Vein endothelial cell (primary cell): ENCODE results near the gene HJV. TPM values are rescaled to one million over a fixed set of nuclear protein-coding genes. Genes with fewer than 3 reads are reported as not detected.
A peak's percentile ranks its signal among the peaks of the same experiment; 100 is the strongest.

Source experiments
- small RNA-seq: library from RNA; depleted of rRNA; stranded (forward); fragments of <200 nt; gene quantifications from one replicate; pipeline ENCODE3, GENCODE V24; 2012
- total RNA-seq: library from RNA; depleted of rRNA; stranded (reverse); fragments of >200 nt; gene quantifications from 2 replicates; pipeline ENCODE4 v1.2.3, GENCODE V29; 2012

The HJV gene
- not detected in 2 replicates for total RNA-seq

GRCh38 chr1:146021622-146022402, at the start of gene HJV:
Gene HJV (minus strand): TSS chr1:146021735. CDS start chr1:146020231, 1,504 bp downstream.

GRCh38 chr1:145996433-145997015, 25.0 kb downstream of the HJV start, which contains the start of gene TXNIP:
Gene TXNIP (minus strand): TSS chr1:145996579. CDS start chr1:145996266, 313 bp downstream.

Small RNA genes within 50 kb of the gene (small RNA-seq; reads per million reads assigned to genes)
- 37.7 reads per million, percentile 98 among the genes with 10 or more reads in this experiment for gene RNVU1-6

Other genes with a start within 250 kb of the HJV start
- 18.0 and 20.3 TPM in 2 replicates for gene RNF115, start 197.6 kb downstream of the HJV start, total RNA-seq
- gene POLR3C, start 197.5 kb downstream of the HJV start, total RNA-seq: 48.3 and 56.2 TPM in 2 replicates
- gene NUDT17, start 176.1 kb downstream of the HJV start, total RNA-seq: 2.6 and 3.7 TPM in 2 replicates
- gene PIAS3, start 162.7 kb downstream of the HJV start, total RNA-seq: 18.3 and 19.6 TPM in 2 replicates
- gene ANKRD35, start 135.9 kb downstream of the HJV start, total RNA-seq: under 0.01 and 0.10 TPM in 2 replicates
- gene ITGA10, start 111.7 kb downstream of the HJV start, total RNA-seq: 40.2 and 51.3 TPM in 2 replicates
- 22.5 and 28.1 TPM in 2 replicates for gene PEX11B, start 103.0 kb downstream of the HJV start, total RNA-seq
- 92.4 and 142 TPM in 2 replicates for gene RBM8A, start 94.3 kb downstream of the HJV start, total RNA-seq
- gene LIX1L, start 63.7 kb downstream of the HJV start, total RNA-seq: 51.5 and 52.3 TPM in 2 replicates
- 0.19 and 0.33 TPM in 2 replicates for gene ANKRD34A, start 57.2 kb downstream of the HJV start, total RNA-seq
- 8.1 and 10.8 TPM in 2 replicates for gene POLR3GL, start 57.0 kb downstream of the HJV start, total RNA-seq
- 12.9 and 62.1 TPM in 2 replicates for gene TXNIP, start 25.2 kb downstream of the HJV start, total RNA-seq
- gene NBPF10, start 123.1 kb upstream of the HJV start, total RNA-seq: 0.38 and 0.98 TPM in 2 replicates
- 10.7 and 14.4 TPM in 2 replicates for gene NOTCH2NLA, start 207.3 kb upstream of the HJV start, total RNA-seq